Neural progenitor cell (in vitro differentiated cells): ENCODE results near the gene ETFB. TPM values are rescaled to one million over a fixed set of nuclear protein-coding genes. Genes with fewer than 3 reads are reported as not detected.

Experiments
- DNase-seq: peaks from one replicate; pipeline ENCODE4 v3.0.0-alpha.2; 2016; ENCODE audit warnings: low spot score
- H2AFZ ChIP-seq: fragments of 200-600 bp; sonication (generic); replicated peaks from 2 replicates; pipeline ENCODE4 v1.6.1; 2016; ENCODE audit warnings: antibody characterized with exemption
- H3F3A ChIP-seq: fragments of 200-600 bp; sonication (generic); 2 replicates; pipeline ENCODE4 v1.6.1; 2016; ENCODE audit warnings: antibody characterized with exemption, low read depth
- H3K27ac ChIP-seq: fragments of 200-600 bp; sonication (generic); 2 replicates; pipeline ENCODE4 v1.5.1; 2016; ENCODE audit warnings: mild to moderate bottlenecking
- H3K27me3 ChIP-seq: fragments of 200-600 bp; sonication (generic); 2 replicates; pipeline ENCODE4 v1.6.1; 2016; ENCODE audit warnings: mild to moderate bottlenecking, moderate library complexity
- H3K36me3 ChIP-seq: fragments of 200-600 bp; sonication (generic); 2 replicates; pipeline ENCODE4 v1.5.1; 2016
- H3K4me1 ChIP-seq: fragments of 200-600 bp; sonication (generic); 2 replicates; pipeline ENCODE4 v1.6.1; 2016; ENCODE audit warnings: mixed run types
- H3K4me2 ChIP-seq: fragments of 200-600 bp; sonication (generic); 2 replicates; pipeline ENCODE4 v1.6.1; 2016
- H3K4me3 ChIP-seq: fragments of 200-600 bp; sonication (generic); 2 replicates; pipeline ENCODE4 v1.5.1; 2016
- H3K79me2 ChIP-seq: fragments of 200-600 bp; sonication (generic); 2 replicates; pipeline ENCODE4 v1.6.1; 2016; ENCODE audit warnings: low read depth
- H3K9ac ChIP-seq: fragments of 200-600 bp; sonication (generic); 2 replicates; pipeline ENCODE4 v1.6.1; 2016
- H3K9me3 ChIP-seq: fragments of 200-600 bp; sonication (generic); 2 replicates; pipeline ENCODE4 v1.5.1; 2016; ENCODE audit warnings: low read depth
- H4K20me1 ChIP-seq: fragments of 200-600 bp; sonication (generic); 2 replicates; pipeline ENCODE4 v1.6.1; 2016; ENCODE audit warnings: low read depth
- H3K27ac Mint-ChIP-seq: 3 replicates; pipeline ENCODE4 v1.8.0; 2021; ENCODE audit warnings: mixed read lengths
- H3K27me3 Mint-ChIP-seq: 2 replicates; pipeline ENCODE4 v1.8.0; 2022; ENCODE audit warnings: low read depth, mild to moderate bottlenecking, inconsistent platforms, moderate library complexity, mixed read lengths; ENCODE audit not compliant: insufficient read depth
- H3K36me3 Mint-ChIP-seq: 3 replicates; pipeline ENCODE4 v1.8.0; 2021; ENCODE audit warnings: mixed read lengths
- H3K4me1 Mint-ChIP-seq: 3 replicates; pipeline ENCODE4 v1.8.0; 2021; ENCODE audit warnings: mixed read lengths
- H3K4me3 Mint-ChIP-seq: 3 replicates; pipeline ENCODE4 v1.8.0; 2021; ENCODE audit warnings: mild to moderate bottlenecking, moderate library complexity, mixed read lengths
- H3K9me3 Mint-ChIP-seq: 3 replicates; pipeline ENCODE4 v1.8.0; 2020; ENCODE audit warnings: mixed read lengths
- EZH2 ChIP-seq: fragments of 200-600 bp; sonication (generic); IDR thresholded peaks from 2 replicates; pipeline ENCODE4 v1.6.1; 2017; ENCODE audit warnings: antibody characterized with exemption, mild to moderate bottlenecking, moderate library complexity
- EZH2phosphoT487 ChIP-seq: fragments of 200-600 bp; sonication (generic); IDR thresholded peaks from 2 replicates; pipeline ENCODE4 v1.6.1; 2017; ENCODE audit warnings: antibody characterized with exemption
- total RNA-seq: library from RNA; depleted of rRNA; stranded (reverse); fragments of >200 nt; gene quantifications from 2 replicates; pipeline ENCODE4 v1.2.3, GENCODE V29; 2015; ENCODE audit warnings: low replicate concordance
- TF ChIP-seq, protein P1 (sequence below): fragments of 200-600 bp; sonication (generic); IDR thresholded peaks from 2 replicates; pipeline ENCODE4 v1.5.1; 2017; ENCODE audit warnings: antibody characterized with exemption, mild to moderate bottlenecking

The ETFB gene
- 27.0 and 38.9 TPM in 2 replicates for total RNA-seq

DNA sequence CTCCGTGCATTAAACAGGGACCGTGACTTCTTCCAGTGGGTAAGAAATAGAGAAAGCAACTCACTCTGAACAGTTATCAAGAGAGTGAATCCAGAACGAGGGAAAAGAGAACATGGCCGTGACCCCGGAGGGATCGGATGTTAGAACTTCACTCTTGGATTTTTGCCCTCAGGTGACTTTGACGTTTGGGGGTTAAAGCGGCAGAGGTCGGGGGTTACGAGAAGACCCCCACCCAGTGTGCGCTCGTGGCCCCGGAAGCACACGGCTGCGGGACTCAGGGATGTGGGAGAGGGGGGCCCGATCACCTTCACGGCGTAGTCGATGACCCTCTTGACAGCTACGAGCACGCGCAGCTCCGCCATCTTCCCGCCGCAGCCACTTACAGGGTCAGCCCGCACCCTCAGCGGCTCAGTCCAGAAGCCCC is at the start of gene ETFB:
Gene ETFB (minus strand): TSS at position 424 of the 424 bp plus-strand sequence. CDS start 62 bp downstream, at position 362.
- H3K4me3 Mint-ChIP-seq: peak within 1 kb of the TSS; percentile 99
- peak within 1 kb of the TSS; percentile 96 for H3K27ac Mint-ChIP-seq
- TF ChIP-seq EZH2: no peak
- no peak for TF ChIP-seq EZH2phosphoT487
- TF ChIP-seq, protein P1, sequence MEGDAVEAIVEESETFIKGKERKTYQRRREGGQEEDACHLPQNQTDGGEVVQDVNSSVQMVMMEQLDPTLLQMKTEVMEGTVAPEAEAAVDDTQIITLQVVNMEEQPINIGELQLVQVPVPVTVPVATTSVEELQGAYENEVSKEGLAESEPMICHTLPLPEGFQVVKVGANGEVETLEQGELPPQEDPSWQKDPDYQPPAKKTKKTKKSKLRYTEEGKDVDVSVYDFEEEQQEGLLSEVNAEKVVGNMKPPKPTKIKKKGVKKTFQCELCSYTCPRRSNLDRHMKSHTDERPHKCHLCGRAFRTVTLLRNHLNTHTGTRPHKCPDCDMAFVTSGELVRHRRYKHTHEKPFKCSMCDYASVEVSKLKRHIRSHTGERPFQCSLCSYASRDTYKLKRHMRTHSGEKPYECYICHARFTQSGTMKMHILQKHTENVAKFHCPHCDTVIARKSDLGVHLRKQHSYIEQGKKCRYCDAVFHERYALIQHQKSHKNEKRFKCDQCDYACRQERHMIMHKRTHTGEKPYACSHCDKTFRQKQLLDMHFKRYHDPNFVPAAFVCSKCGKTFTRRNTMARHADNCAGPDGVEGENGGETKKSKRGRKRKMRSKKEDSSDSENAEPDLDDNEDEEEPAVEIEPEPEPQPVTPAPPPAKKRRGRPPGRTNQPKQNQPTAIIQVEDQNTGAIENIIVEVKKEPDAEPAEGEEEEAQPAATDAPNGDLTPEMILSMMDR: no peak
- Histone ChIP-seq H3K36me3 (no peaks in the 10 kb centered on the region), H3F3A (peaks cover 14% of the 10 kb centered on the region), H3K9ac (peak within 1 kb of the TSS; percentile 69), H3K9me3 (no peaks in the 10 kb centered on the region), H3K4me2 (peak within 1 kb of the TSS; percentile 93), H3K27ac (peak within 1 kb of the TSS; percentile 2), H3K79me2 (no peaks in the 10 kb centered on the region), H3K27me3 (no peaks in the 10 kb centered on the region), H4K20me1 (no peaks in the 10 kb centered on the region), H3K4me1 (peaks cover 7% of the 10 kb centered on the region), H3K4me3 (peak within 1 kb of the TSS; percentile 80), H2AFZ (peak within 1 kb of the TSS; percentile 47)
- no peak for DNase-seq
- H3K4me1 Mint-ChIP-seq: peaks cover 24% of the 10 kb centered on the region
- no peaks in the 10 kb centered on the region for H3K36me3 Mint-ChIP-seq
- H3K27me3 Mint-ChIP-seq: peaks cover 9% of the 10 kb centered on the region
- no peaks in the 10 kb centered on the region for H3K9me3 Mint-ChIP-seq

DNA sequence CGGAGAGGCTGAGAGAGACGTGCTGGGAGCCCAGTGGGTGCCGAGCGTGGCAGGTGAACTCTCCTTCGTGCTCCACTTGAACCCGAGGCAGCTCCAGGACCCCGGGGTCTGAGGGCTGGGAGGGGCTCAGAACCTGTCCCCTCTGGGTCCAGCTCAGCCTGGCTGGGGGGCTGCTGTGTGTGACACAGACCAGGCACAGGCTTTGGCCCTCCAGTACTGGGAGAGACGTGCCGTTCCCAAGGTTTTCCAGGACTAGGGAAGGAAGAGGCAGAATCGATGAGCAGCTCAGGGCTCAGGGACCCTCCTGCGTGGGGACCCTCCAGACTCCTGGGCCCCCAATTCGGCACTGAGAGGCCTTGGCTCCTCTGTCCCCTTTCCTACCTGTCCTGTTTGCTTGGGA is 49.0 kb upstream of the ETFB start:
- peaks cover 11% of the 10 kb centered on the region for H3K27me3 Mint-ChIP-seq
- no peak overlapping the region for H3K4me3 Mint-ChIP-seq
- TF ChIP-seq, protein P1: no peak
- no peak for TF ChIP-seq EZH2phosphoT487
- TF ChIP-seq EZH2: no peak

DNA sequence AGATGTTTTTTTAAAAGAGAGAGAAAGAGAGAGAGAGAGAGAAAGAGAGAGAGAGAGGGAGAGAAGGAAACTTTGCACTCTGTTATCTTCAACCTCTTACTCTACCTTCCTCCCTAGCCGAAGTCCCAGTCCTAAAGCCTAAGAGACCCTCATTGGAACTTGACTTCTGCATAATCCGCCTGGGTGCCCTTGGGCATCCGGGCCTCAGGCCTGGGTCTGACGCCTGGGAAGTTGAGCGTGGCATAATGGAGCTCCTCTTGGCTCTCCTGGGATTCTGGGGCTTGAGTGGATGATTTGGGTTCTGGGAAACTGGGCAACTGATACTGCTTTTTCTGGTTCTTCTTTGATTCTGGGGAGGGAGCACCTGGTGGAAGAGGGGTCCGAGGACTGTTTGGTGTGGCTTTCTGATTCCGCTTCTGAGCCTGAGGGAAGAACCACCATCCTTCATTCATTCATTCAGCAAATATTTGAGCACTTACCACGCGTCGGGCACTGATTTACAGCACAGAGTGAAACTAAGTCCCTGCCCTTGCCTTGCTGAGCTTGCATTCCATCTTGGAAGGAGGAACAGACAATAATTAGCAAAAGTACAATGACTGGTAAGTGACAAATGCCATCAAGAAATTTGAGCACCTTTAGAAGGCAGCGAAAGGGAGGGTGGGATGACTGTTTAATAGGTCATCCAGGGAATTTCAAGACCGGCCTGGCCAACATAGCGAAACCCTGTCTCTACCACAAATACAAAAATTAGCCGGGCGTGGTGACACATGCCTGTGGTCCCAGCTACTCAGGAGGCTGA is 45.0 kb upstream of the ETFB start:
- no peaks in the 10 kb centered on the region for H3K36me3 Mint-ChIP-seq
- H3K36me3 ChIP-seq: no peaks in the 10 kb centered on the region
- H4K20me1 ChIP-seq: no peaks in the 10 kb centered on the region
- peaks cover 4% of the 10 kb centered on the region for H3F3A ChIP-seq
- no peak overlapping the region for H2AFZ ChIP-seq
- H3K4me1 Mint-ChIP-seq: no peaks in the 10 kb centered on the region
- H3K9me3 Mint-ChIP-seq: no peaks in the 10 kb centered on the region
- no peak overlapping the region for H3K4me3 Mint-ChIP-seq
- no peak overlapping the region for H3K9ac ChIP-seq
- no peaks in the 10 kb centered on the region for H3K79me2 ChIP-seq
- no peak overlapping the region for H3K4me2 ChIP-seq
- peak overlapping the region; percentile 76 for H3K27ac Mint-ChIP-seq
- TF ChIP-seq EZH2: no peak
- TF ChIP-seq, protein P1: no peak
- no peak for TF ChIP-seq EZH2phosphoT487
- DNase-seq: no peak
- no peaks in the 10 kb centered on the region for H3K4me1 ChIP-seq
- no peak overlapping the region for H3K4me3 ChIP-seq
- H3K27ac ChIP-seq: no peak overlapping the region
- no peaks in the 10 kb centered on the region for H3K9me3 ChIP-seq
- peaks cover 11% of the 10 kb centered on the region for H3K27me3 Mint-ChIP-seq
- no peaks in the 10 kb centered on the region for H3K27me3 ChIP-seq

More for the DNA sequence above, 49.0 kb upstream of the ETFB start:
- no peaks in the 10 kb centered on the region for H3K36me3 ChIP-seq
- no peaks in the 10 kb centered on the region for H3K79me2 ChIP-seq
- Mint-ChIP-seq H3K9me3 (no peaks in the 10 kb centered on the region), H3K4me1 (no peaks in the 10 kb centered on the region), H3K27ac (no peak overlapping the region), H3K36me3 (no peaks in the 10 kb centered on the region)
- H4K20me1 ChIP-seq: no peaks in the 10 kb centered on the region
- no peak overlapping the region for H3K4me2 ChIP-seq
- no peak overlapping the region for H2AFZ ChIP-seq
- H3K4me3 ChIP-seq: no peak overlapping the region
- H3F3A ChIP-seq: no peaks in the 10 kb centered on the region
- H3K9ac ChIP-seq: no peak overlapping the region
- no peaks in the 10 kb centered on the region for H3K9me3 ChIP-seq
- H3K4me1 ChIP-seq: no peaks in the 10 kb centered on the region
- H3K27me3 ChIP-seq: peaks cover 4% of the 10 kb centered on the region
- H3K27ac ChIP-seq: no peak overlapping the region
- no peak for DNase-seq
